ENCODE results near the gene WDR83.

Gene WDR83

DNA sequence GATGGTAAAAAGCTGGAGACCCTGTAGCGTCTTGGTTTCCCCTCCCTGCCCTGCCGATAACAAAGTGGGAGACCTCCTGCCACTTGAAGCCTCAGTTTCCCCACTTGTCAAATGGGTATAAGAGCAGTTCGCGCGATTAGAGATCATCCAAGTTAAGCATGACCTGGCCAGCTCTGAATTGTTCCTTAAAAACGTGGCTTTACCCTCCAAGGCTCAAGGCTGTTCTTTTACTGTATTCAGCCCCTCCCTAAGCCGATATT, 56.7 kb downstream of the WDR83 start:
- DNase-seq (ENCODE audit: insufficient read length, low spot score): no peak
- TF ChIP-seq, protein P1, sequence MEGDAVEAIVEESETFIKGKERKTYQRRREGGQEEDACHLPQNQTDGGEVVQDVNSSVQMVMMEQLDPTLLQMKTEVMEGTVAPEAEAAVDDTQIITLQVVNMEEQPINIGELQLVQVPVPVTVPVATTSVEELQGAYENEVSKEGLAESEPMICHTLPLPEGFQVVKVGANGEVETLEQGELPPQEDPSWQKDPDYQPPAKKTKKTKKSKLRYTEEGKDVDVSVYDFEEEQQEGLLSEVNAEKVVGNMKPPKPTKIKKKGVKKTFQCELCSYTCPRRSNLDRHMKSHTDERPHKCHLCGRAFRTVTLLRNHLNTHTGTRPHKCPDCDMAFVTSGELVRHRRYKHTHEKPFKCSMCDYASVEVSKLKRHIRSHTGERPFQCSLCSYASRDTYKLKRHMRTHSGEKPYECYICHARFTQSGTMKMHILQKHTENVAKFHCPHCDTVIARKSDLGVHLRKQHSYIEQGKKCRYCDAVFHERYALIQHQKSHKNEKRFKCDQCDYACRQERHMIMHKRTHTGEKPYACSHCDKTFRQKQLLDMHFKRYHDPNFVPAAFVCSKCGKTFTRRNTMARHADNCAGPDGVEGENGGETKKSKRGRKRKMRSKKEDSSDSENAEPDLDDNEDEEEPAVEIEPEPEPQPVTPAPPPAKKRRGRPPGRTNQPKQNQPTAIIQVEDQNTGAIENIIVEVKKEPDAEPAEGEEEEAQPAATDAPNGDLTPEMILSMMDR (IDR thresholded peaks at IDR 0.05; ENCODE audit: insufficient read depth, missing control alignments): no peak
- FAIRE-seq: no peak

DNA sequence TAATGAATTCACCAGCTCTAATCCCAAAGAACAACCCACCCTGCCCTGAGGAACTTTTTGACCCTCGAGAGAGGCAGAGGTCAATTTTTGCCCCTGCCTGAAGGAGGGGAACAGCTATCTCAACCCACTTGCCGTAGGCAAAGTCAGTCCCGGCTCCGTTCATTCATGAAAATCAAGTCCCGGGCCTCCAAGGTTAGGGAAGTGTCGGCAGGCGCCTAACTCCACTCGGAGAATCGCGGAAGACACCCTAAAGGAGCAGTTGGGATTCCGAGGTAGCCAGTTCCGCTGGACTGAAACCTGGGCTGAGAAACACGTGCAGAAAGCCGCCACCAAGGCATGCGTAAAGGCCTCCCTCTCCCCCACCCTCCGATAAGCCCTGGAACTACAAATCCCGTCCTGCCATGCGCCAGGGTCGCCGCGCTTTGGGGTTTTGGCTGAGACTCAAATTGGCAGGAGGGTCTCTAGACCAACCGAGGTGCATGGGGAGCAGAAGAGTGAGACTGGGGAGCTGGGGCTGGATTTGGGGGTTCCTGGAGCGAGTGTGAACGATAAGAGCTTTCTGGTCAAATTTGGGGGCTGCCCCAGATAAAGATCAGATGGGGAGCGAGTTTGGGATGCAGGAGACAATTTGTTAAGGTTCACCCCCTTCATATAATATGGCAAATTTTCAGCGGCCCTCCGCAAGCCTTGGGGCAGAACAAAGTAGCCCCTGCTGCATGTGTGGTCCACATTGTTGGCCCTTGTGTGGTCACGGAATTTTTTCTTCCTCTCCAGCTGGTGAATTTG, 57.2 kb downstream of the WDR83 start, which contains the start of gene TNPO2:
Gene TNPO2, minus strand, starts transcription at position 292 of the 786 bp plus-strand sequence. CDS start 2,955 bp downstream, outside the sequence.
- DNase-seq (ENCODE audit: insufficient read length, low spot score) (peak; percentile 71), FAIRE-seq (no peak)
- TF ChIP-seq, protein P1 (IDR thresholded peaks at IDR 0.05; ENCODE audit: insufficient read depth, missing control alignments): no peak

All from D721Med (cell line).